AG10803 (cell line): Measurements from ENCODE around the gene SUSD4.

Source experiments
- DNase-seq: peaks from one replicate; pipeline ENCODE4 v3.0.0; 2010; ENCODE audit warnings: low read depth
- H3K4me3 ChIP-seq: 2 replicates; pipeline ENCODE4 v1.5.1; 2011; ENCODE audit warnings: mild to moderate bottlenecking, low read length, control low read depth
- CTCF ChIP-seq: conservative IDR thresholded peaks from 2 replicates; pipeline ENCODE4 v1.5.1; 2011; ENCODE audit warnings: mild to moderate bottlenecking, low read length, control low read depth, inconsistent platforms

SUSD4 gene

GRCh38 chr1:223363856-223364684 is at the start of gene SUSD4:
TSS of gene SUSD4 (minus strand) at chr1:223364176. CDS start at chr1:223363425, 751 bp downstream.
- DNase-seq = no peak
- TF ChIP-seq CTCF = no peak
- peak within 1 kb of the TSS; percentile 45 for H3K4me3 ChIP-seq

- no peak overlapping the region for H3K4me3 ChIP-seq
- peak; percentile 69 for DNase-seq
- no peak for TF ChIP-seq CTCF
These were observed 49.2 kb upstream of the SUSD4 start for GRCh38 chr1:223413216-223413615.

- no peak for DNase-seq
- TF ChIP-seq CTCF = no peak
- H3K4me3 ChIP-seq = no peak overlapping the region
These were observed 47.7 kb upstream of the SUSD4 start for GRCh38 chr1:223411710-223412109.

- no peak overlapping the region for H3K4me3 ChIP-seq
- TF ChIP-seq CTCF = no peak
- DNase-seq = peak; percentile 85
These were observed 47.3 kb upstream of the SUSD4 start for GRCh38 chr1:223411309-223411708.

GRCh38 chr1:223410036-223410435 is 46.1 kb upstream of the SUSD4 start:
- TF ChIP-seq CTCF = no peak
- no peak for DNase-seq
- no peak overlapping the region for H3K4me3 ChIP-seq

- DNase-seq = no peak
- no peak for TF ChIP-seq CTCF
- H3K4me3 ChIP-seq = no peak overlapping the region
These were observed 41.5 kb upstream of the SUSD4 start for GRCh38 chr1:223405507-223405906.

GRCh38 chr1:223403184-223403815 is 39.3 kb upstream of the SUSD4 start:
- no peak for TF ChIP-seq CTCF
- DNase-seq = peak; percentile 54
- no peak overlapping the region for H3K4me3 ChIP-seq
